DMS79 treated with DMSO at 0.1 percent for 48 hours (cell line): ENCODE measurements around the gene ZNF605.
"Not testable (repeated sequence)": the region's sequence is repeated elsewhere in the genome, so short reads cannot be mapped to it uniquely, and the experiment has no call there.

Experiments used
- DNase-seq: peaks from one replicate; lab custom pipeline; 2025; lab: John Stamatoyannopoulos, UW

Gene ZNF605

DNA sequence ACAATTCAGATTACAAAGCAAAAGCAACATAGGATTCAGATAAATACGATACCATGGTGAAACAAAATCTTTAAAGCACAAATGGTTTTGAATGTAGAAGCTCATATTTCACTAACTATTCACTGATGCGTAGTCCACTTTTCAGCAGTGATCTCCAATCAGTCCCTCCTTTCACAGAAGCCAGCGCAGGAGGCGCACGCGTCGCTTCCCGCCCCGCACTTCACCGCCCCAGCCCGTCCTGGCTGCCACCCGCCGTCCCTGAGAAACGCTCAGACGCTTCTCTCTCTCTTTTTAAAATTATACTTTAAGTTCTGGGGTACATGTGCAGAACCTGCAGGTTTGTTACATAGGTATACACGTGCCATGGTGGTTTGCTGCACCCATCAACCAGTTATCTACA lies 48.9 kb downstream of the ZNF605 start:
- peak; percentile 46 for DNase-seq

DNA sequence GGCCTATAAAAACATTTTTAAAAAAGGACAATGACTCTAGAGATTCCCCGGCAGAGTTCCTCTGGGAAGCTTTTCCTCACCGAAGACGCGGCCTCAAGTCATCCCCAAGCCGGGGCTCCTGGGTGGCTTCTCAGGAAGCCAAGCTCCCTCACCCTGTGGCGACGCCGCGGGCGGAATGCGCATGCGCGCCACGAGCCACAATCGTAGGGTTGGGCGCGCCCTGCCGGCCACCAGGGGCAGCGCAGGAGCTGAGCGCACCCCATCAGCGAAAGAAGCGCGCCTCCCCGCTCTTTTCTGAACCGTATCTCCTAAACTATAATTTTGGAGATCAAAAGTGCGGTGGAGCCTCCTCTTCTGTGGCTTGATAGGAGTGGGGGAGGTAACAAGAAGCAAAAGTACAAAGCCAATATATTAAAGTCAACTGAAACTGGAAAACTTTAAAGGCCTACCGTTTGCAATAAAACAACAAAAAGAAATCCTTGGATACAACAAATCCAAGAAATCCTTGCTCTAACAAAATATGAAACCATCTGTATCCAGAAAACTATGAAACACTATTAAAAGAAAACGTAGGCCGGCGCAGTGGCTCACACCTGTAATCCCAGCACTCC lies 51.3 kb downstream of the ZNF605 start:
- DNase-seq, result no peak

- DNase-seq, result no peak
Measured at GRCh38 chr12:132899033-132899432, 57.1 kb downstream of the ZNF605 start.

GRCh38 chr12:132888852-132889251 lies 67.3 kb downstream of the ZNF605 start:
- DNase-seq, result no peak

DNA sequence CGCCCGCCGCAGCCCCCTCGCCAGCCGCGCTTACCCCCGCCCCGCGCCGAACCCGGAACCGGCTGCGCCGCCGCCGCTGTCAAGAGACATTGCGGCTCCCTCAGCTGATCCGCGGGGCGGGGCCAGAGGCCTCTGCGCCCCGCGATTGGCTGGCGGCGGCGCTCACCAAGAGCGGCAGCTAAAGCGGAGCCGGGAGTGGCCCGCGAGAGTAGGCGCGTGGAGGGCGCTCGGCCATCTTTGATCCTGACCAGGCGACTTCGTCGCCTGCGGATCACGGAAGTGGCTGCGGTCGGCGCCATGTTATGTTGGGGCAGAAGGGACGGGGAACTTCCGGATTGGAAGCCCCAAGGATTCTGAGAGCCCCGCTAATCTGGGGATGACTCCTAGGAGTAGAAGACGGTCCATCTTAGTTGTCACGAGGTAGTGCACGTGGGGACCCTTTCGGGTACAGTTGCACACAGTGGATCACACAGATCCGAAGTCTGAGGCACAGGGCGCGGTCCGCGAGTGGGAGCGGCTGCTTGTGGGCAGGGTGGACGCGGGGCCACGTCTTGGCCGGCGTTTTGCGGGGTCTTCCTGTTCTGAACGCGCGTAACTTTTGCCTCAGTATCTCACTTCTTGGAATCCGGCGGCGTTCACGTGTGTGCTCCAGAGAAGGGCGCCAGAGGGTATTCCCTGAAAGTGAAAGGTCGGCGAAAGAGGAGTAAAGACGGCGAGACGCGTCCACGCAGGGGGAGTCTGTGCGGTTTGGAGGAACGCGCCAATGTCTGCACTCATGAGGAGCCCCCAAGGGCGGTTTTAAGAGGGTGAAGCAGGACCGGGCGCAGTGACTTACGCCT lies 68.4 kb downstream of the ZNF605 start, which contains the start of gene CHFR:
CHFR (minus strand) TSS at position 93 of the 839 bp plus-strand sequence. CDS start 277 bp downstream, outside the sequence.
- peak; percentile 92 for DNase-seq

DNA sequence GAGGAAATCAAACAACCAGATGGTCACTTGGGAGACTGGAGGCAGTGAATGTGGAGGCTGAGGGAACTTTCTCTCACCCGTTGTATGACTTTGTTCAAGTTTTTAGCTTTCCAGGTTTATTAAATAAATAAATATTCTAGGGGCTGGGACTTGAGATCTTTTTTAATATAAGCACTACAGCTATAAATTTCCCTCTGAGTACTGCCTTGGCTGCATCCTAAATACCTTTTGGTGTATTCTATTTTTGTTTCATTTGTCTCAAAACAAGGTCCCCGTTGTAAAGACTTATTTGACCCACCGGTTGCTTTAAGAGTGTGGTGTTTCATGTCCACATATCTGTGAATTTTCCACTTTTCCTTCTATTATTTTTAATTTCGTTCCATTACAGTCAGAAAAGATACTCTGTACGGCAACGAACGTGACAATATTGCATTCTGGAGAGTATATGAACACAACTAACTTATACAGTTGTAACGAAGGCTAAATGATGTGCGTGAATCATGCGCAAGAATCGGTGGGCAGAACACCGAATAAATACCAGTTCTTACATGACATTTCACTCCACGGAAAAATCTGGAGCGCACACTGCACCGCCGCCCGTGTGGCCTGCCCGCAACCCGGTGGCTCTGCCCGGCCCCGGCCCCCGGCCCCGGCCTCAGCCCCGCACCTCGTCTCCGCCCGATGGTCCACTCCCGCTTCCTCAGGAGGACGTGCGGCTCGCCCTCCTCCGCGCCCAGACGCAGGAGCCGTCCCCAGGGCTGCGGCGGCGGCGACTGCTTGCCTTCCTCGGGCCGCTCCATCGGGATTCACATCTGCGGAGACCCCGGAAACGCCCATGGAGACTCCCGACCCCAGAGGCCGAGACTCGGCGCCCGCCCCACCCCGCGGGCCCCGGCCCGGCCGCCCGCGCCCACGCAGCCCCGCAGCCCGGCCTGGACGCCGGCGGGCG lies 69.3 kb downstream of the ZNF605 start:
- no peak for DNase-seq

DNA sequence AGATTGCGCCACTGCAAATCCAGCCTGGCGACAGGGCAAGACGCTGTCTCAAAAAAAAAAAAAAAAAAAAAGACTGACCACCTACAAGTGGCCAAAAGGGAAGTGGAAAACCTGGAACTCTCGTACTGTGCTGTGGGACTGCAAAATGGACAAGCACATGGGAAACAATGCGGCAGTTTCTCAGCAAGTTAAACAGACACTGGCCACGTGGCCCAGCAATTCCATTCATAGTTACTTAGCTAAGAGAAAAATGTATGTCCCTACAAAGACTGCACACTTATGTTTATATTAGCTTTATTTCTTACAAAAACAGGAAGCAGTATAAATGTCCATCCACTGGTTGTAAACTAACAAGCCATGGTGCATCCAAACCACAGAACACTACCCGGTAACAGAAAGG lies 74.3 kb downstream of the ZNF605 start:
- no peak for DNase-seq

GRCh38 chr12:132874620-132875019 lies 81.5 kb downstream of the ZNF605 start:
- DNase-seq, result not testable (repeated sequence)

- DNase-seq, result no peak
Measured at GRCh38 chr12:132874175-132874574, 81.9 kb downstream of the ZNF605 start.

DNA sequence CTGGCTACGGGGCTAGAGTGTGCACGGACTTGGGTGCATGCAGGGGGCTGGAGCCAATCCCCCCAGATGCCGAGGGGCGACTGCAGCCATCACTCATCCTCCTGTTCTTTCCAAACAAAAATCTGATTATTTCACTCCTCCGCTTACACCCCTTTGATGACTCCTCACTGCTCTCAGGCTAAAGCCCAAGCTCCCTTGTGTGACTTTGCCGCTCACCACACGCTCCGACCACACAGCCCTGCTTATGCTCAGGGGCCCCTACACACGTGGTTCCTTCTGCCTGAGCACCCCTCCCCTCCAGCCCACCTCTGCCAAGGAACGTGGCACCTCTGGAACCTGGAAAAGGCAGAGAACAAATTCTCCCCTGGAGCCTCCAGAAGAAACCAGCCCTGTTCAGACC lies 82.4 kb downstream of the ZNF605 start:
- no peak for DNase-seq

DNA sequence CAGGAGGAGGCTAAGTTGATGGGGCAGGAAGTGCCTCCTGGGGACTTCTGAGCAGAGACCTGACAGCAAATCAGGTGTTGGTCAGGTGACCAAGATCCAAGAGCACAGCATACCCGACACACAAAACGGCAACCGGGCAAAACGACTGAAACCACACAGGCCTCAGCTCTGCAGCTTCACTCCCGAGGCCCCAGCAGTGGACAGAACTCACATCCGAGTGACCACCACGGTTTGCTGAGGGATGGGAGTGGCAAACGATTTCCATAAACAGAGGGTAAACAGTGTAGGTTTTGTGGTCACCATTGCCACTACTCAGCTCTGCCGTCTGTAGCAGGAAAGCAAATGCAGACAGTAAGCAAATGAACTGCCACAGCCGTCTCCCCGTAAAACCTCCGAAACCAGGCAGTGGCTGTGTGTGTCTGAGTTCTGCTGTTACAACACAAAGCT lies 83.1 kb downstream of the ZNF605 start:
- no peak for DNase-seq

DNA sequence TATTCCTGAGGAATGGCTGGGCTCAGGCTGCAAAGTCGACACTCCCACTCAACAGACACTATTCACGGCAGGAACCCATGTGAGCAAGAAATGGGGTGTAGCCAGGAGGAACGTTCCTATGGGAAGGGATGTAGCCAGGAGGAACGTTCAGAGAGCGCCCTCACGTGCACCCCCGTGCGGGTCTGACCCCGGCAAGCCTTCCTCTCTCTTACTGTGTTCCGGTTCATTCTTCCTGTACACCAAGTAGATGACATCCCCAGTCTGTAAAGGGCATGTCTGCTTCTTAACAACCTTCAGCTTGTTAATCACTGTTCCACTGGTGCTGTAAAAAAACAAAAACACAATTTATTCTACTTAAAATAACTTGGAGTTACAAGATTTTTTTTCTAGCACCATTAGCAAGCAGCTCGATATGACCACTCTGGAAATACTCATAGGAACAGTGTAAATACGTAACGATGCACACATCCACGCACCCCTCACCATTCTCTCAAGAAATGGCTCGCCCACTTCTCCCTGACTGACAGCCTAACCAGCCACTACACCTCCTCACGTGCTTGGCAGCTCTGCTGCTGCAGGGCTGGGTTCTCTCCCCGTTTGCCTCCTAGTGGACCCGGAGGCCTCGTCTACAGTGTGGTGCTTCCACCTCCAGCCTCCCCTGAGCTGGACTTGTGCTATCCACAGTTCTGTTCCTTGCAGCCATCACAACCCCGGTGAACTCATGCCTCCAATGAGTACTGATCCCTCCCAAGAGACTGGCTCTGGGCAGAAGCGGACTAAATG lies 83.8 kb downstream of the ZNF605 start:
- no peak for DNase-seq

GRCh38 chr12:132869551-132869950 lies 86.6 kb downstream of the ZNF605 start:
- no peak for DNase-seq
